ENCODE results near the gene MPZL1.

DNA sequence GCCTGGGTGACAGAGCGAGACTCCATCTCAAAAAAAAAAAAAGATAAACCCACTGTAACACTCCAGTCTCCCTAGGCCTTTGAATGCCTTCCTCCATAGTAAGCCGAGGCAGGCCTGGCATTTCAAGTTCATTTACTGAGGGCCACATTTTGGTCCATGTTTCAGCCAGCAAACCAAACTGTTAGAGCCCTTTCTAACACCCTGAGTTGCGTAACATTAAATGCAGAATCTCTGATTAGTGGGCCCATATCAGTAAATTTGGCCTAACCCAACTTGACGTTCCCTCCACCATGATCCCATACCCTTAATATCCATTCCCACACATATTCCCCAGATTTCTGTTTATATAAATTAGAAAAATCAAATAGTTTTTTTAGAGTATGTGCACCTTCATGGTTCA lies 12.4 kb downstream of the MPZL1 start:
- no peak for TF ChIP-seq RARB (CRISPR knock-in tag; IDR thresholded peaks at IDR 0.05)
- TF ChIP-seq PATZ1 (CRISPR knock-in tag; IDR thresholded peaks at IDR 0.05; ENCODE audit: borderline replicate concordance), result no peak
